ENCODE data around the gene THBS2. TPM values are rescaled to one million over a fixed set of nuclear protein-coding genes. Genes with fewer than 3 reads are reported as not detected.
"Not testable (repeated sequence)": the region's sequence is repeated elsewhere in the genome, so short reads cannot be mapped to it uniquely, and the experiment has no call there.

The THBS2 gene
- total RNA-seq, 8 experiments from 2014 or later = 0.59 to 42.2 (median 2.6) TPM

- no peak overlapping the region for H3K4me3 ChIP-seq
- 67 to 100% (median 82%) methylated on average over 2 to 5 of the region's 5 CpGs; no CpG with 5 or more reads in 2 of the 10 experiments for WGBS, 10 experiments
- no peak for ATAC-seq (replicated peaks in 6 of 8)
- H3K4me1 ChIP-seq (replicated peaks in 1 of 2) = peaks cover 10 to 14% of the 10 kb centered on the region in 2 donors
- no peak overlapping the region for H3K27ac ChIP-seq
- in situ Hi-C loops (cut with MboI; ENCODE audit: low pct_unique_long_range_greater_than_20kb in 2 of 9, low sequenced_read_pairs in 9 of 9, unreplicated experiment in 9 of 9) = no loop called here
Measured at GRCh38 chr6:169289257-169289618, 35.6 kb upstream of the THBS2 start.

DNA sequence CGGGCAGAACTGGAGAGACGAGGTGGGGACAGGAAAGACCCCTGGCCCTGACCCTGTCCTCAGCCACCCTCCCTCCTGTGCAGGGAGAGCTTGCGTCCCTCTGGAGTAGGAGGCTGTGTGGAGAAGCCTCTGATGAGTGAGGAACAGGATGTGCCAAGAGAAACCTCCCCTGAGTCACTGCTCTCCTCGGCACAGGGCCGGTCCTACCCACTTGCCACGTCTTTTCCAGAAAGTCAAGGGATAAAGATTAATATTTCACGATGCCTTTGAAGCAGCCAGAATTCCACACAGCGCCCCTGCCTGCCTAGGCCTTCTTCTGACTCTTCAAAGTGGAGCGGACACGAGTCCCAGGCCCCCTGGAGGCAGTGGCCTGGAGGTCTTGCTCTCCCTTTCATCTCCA is 34.9 kb upstream of the THBS2 start:
- Histone ChIP-seq H3K4me1 (replicated peaks in 1 of 2) (peaks cover 10 to 14% of the 10 kb centered on the region in 2 donors), H3K4me3 (no peak overlapping the region), H3K27ac (no peak overlapping the region)
- 20 to 90% (median 48%) methylated on average over 2 to 5 of the region's 10 CpGs; no CpG with 5 or more reads in 4 of the 10 experiments for WGBS, 10 experiments
- in situ Hi-C loops (cut with MboI; ENCODE audit: low pct_unique_long_range_greater_than_20kb in 2 of 9, low sequenced_read_pairs in 9 of 9, unreplicated experiment in 9 of 9) = no loop called here
- ATAC-seq (replicated peaks in 6 of 8) = peak in 2 of 8 experiments; percentile 33 to 75

GRCh38 chr6:169287675-169288074 is 34.0 kb upstream of the THBS2 start:
- Histone ChIP-seq H3K4me3 (no peak overlapping the region), H3K27ac (no peak overlapping the region), H3K4me1 (replicated peaks in 1 of 2) (peaks cover 9 to 11% of the 10 kb centered on the region in 2 donors)
- in situ Hi-C loops (cut with MboI; ENCODE audit: low pct_unique_long_range_greater_than_20kb in 2 of 9, low sequenced_read_pairs in 9 of 9, unreplicated experiment in 9 of 9) = no loop called here
- WGBS, 10 experiments = 62 to 90% (median 73%) methylated on average over 2 to 5 of the region's 6 CpGs; no CpG with 5 or more reads in 7 of the 10 experiments
- no peak for ATAC-seq (replicated peaks in 6 of 8)

DNA sequence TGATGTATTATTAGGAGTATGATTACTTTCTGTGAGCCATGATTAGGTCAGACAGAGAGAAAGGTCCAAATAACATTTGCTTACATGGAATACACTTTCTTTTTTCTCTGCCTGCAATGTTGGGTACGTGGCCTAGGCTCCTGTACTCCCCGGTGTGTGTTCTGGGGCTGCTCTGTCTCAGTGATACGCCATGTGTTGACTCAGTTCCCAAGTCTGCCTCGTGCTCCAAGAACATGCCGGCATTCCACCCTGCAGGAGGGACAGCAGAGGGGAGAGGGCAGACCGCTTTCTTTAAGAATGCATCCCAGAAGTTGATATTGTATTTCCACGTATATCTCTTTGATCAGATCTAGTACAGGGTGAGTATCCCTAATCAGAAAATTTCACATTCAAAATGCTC is 33.3 kb upstream of the THBS2 start:
- no peak for ATAC-seq (replicated peaks in 6 of 8)
- in situ Hi-C loops (cut with MboI; ENCODE audit: low pct_unique_long_range_greater_than_20kb in 2 of 9, low sequenced_read_pairs in 9 of 9, unreplicated experiment in 9 of 9) = no loop called here
- WGBS, 10 experiments = 60 to 100% (median 84%) methylated on average over 1 to 7 of the region's 7 CpGs; no CpG with 5 or more reads in 3 of the 10 experiments
- Histone ChIP-seq H3K4me1 (replicated peaks in 1 of 2) (peaks cover 1 to 4% of the 10 kb centered on the region in 2 donors), H3K4me3 (no peak overlapping the region), H3K27ac (no peak overlapping the region)

DNA sequence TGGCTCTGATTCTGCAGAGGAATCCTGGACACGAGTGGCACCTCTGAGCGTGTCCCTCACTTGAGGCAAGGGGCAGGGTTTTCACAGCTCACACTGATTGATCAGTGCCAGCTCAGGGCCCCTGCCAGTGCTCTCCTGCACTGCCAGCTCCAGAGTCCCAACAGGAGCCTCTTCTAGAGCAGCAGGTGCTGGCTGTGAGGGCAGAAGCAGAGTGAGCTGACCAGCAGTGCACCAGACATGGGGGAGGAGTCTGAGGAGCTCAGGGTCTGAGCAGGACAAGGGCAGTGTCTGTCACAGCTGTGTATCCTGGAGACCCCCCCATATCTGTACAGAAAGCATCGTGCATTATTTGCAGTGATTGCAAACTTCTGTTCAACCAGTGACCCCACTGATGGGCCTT is 31.5 kb upstream of the THBS2 start:
- WGBS, 10 experiments = 80 to 100% (median 94%) methylated on average over 1 to 3 of the region's 3 CpGs; no CpG with 5 or more reads in 4 of the 10 experiments
- no peak for ATAC-seq (replicated peaks in 6 of 8)
- no peak overlapping the region for H3K4me3 ChIP-seq
- no peak overlapping the region for H3K27ac ChIP-seq
- in situ Hi-C loops (cut with MboI; ENCODE audit: low pct_unique_long_range_greater_than_20kb in 2 of 9, low sequenced_read_pairs in 9 of 9, unreplicated experiment in 9 of 9) = no loop called here
- no peaks in the 10 kb centered on the region for H3K4me1 ChIP-seq (replicated peaks in 1 of 2)

DNA sequence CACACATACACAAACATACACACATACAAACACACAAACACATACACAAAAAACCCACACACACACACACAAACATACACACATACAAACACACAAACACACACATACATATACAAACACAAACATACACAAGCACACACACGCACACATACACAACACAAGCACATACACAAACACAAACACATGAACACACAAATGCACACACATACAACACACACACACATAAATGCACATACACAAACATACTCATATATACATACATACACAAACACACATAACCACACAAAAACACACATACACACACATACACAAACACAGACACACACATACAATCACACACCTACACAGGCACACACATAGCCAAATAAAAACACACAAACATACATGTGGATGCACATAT is 30.3 kb upstream of the THBS2 start:
- no peak overlapping the region for H3K27ac ChIP-seq
- no peak overlapping the region for H3K4me3 ChIP-seq
- no peaks in the 10 kb centered on the region for H3K4me1 ChIP-seq (replicated peaks in 1 of 2)
- WGBS, 10 experiments = 83 to 100% (median 83%) methylated on average over 1 of the region's 1 CpG; no CpG with 5 or more reads in 7 of the 10 experiments
- in situ Hi-C loops (cut with MboI; ENCODE audit: low pct_unique_long_range_greater_than_20kb in 2 of 9, low sequenced_read_pairs in 9 of 9, unreplicated experiment in 9 of 9) = no loop called here
- no peak for ATAC-seq (replicated peaks in 6 of 8)

GRCh38 chr6:169282043-169282442 is 28.4 kb upstream of the THBS2 start:
- Histone ChIP-seq H3K4me3 (no peak overlapping the region), H3K27ac (no peak overlapping the region), H3K4me1 (replicated peaks in 1 of 2) (no peaks in the 10 kb centered on the region)
- no peak for ATAC-seq (replicated peaks in 6 of 8)
- in situ Hi-C loops (cut with MboI; ENCODE audit: low pct_unique_long_range_greater_than_20kb in 2 of 9, low sequenced_read_pairs in 9 of 9, unreplicated experiment in 9 of 9) = no loop called here
- 83 to 100% (median 100%) methylated on average over 1 to 3 of the region's 15 CpGs; no CpG with 5 or more reads in 6 of the 10 experiments for WGBS, 10 experiments

GRCh38 chr6:169277619-169278018 is 24.0 kb upstream of the THBS2 start:
- no peaks in the 10 kb centered on the region for H3K4me1 ChIP-seq (replicated peaks in 1 of 2)
- no peak for ATAC-seq (replicated peaks in 6 of 8)
- in situ Hi-C loops (cut with MboI; ENCODE audit: low pct_unique_long_range_greater_than_20kb in 2 of 9, low sequenced_read_pairs in 9 of 9, unreplicated experiment in 9 of 9) = no loop called here
- H3K4me3 ChIP-seq = no peak overlapping the region
- no peak overlapping the region for H3K27ac ChIP-seq

- 33 to 100% (median 63%) methylated on average over 1 of the region's 1 CpG; no CpG with 5 or more reads in 6 of the 10 experiments for WGBS, 10 experiments
- peak in 5 of 8 experiments; percentile 16 to 56 (median 31) for ATAC-seq (replicated peaks in 6 of 8)
- Histone ChIP-seq H3K4me3 (no peak overlapping the region), H3K27ac (no peak overlapping the region), H3K4me1 (replicated peaks in 1 of 2) (no peaks in the 10 kb centered on the region)
- in situ Hi-C loops (cut with MboI; ENCODE audit: low pct_unique_long_range_greater_than_20kb in 2 of 9, low sequenced_read_pairs in 9 of 9, unreplicated experiment in 9 of 9) = no loop called here
Measured at GRCh38 chr6:169274781-169275180, 21.1 kb upstream of the THBS2 start.

DNA sequence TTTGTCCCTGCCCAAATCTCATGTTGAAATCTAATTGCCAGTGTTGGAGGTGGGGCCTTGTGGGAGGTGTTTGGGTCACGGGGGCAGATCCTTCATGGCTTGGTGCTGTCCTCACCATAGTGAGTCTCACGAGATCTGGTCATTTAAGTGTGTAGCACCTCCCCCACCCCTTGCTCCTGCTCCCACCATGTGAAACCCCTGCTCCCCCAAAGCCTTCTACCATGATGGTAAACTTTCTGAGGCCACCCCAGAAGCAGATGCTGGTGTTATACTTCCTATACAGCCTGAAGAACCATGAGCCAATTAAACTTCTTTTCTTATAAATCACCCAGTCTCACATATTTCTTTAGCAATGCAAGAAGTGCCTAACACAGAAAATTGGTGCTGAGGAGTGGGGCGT is 19.9 kb upstream of the THBS2 start:
- ATAC-seq (replicated peaks in 6 of 8) = no peak
- 90 to 100% (median 93%) methylated on average over 1 to 3 of the region's 3 CpGs; no CpG with 5 or more reads in 3 of the 10 experiments for WGBS, 10 experiments

GRCh38 chr6:169271877-169272216 is 18.2 kb upstream of the THBS2 start:
- 0 to 92% (median 57%) methylated on average over 1 of the region's 1 CpG; no CpG with 5 or more reads in 1 of the 10 experiments for WGBS, 10 experiments

More for the DNA sequence above, 19.9 kb upstream of the THBS2 start:
- Histone ChIP-seq H3K4me1 (replicated peaks in 1 of 2) (no peaks in the 10 kb centered on the region), H3K27ac (no peak overlapping the region), H3K4me3 (no peak overlapping the region)
- in situ Hi-C loops (cut with MboI; ENCODE audit: low pct_unique_long_range_greater_than_20kb in 2 of 9, low sequenced_read_pairs in 9 of 9, unreplicated experiment in 9 of 9) = no loop called here

GRCh38 chr6:169271158-169271876 is 17.7 kb upstream of the THBS2 start:
- Histone ChIP-seq H3K4me3 (no peak overlapping the region), H3K4me1 (replicated peaks in 1 of 2) (no peaks in the 10 kb centered on the region), H3K27ac (no peak overlapping the region)
- WGBS, 10 experiments = 50 to 93% (median 63%) methylated on average over 1 to 8 of the region's 10 CpGs; no CpG with 5 or more reads in 2 of the 10 experiments
- in situ Hi-C loops (cut with MboI; ENCODE audit: low pct_unique_long_range_greater_than_20kb in 2 of 9, low sequenced_read_pairs in 9 of 9, unreplicated experiment in 9 of 9) = no loop called here
- no peak for ATAC-seq (replicated peaks in 6 of 8)

More at GRCh38 chr6:169271877-169272216, 18.2 kb upstream of the THBS2 start:
- in situ Hi-C loops (cut with MboI; ENCODE audit: low pct_unique_long_range_greater_than_20kb in 2 of 9, low sequenced_read_pairs in 9 of 9, unreplicated experiment in 9 of 9) = no loop called here
- Histone ChIP-seq H3K27ac (no peak overlapping the region), H3K4me1 (replicated peaks in 1 of 2) (no peaks in the 10 kb centered on the region), H3K4me3 (no peak overlapping the region)
- no peak for ATAC-seq (replicated peaks in 6 of 8)

GRCh38 chr6:169270077-169270380 is 16.4 kb upstream of the THBS2 start:
- H3K4me1 ChIP-seq (replicated peaks in 1 of 2); H3K4me3 ChIP-seq; ATAC-seq (replicated peaks in 6 of 8); H3K27ac ChIP-seq; in situ Hi-C loops (cut with MboI; ENCODE audit: low pct_unique_long_range_greater_than_20kb in 2 of 9, low sequenced_read_pairs in 9 of 9, unreplicated experiment in 9 of 9): not testable (repeated sequence)

All from motor neuron (in vitro differentiated cells).